K562 (cell line): ENCODE results near the gene TLN1. TPM values are rescaled to one million over a fixed set of nuclear protein-coding genes. Genes with fewer than 3 reads are reported as not detected.

ENCODE experiments used
- ATAC-seq: fragments of 200-7000 bp; cut with Tn5 transposase; 3 replicates; pipeline ENCODE4 v1.9.1; 2020; ENCODE audit warnings: moderate library complexity
- BruUV-seq: library from RNA; stranded (reverse); fragments of 400-500 nt; replicated peaks from 2 replicates; lab custom pipeline; 2021; lab: Mats Ljungman, UMichigan
- CTCF ChIA-PET: fragments of 300-600 bp; formaldehyde crosslinking; extraction: SDS; loops from one replicate; lab custom pipeline; 2021; ENCODE audit warnings: low intra/inter-chr PET ratio; lab: Yijun Ruan, JAX
- POLR2A ChIA-PET: fragments of 300-600, 350-650 bp; sonication (Branson Sonifier 250); formaldehyde crosslinking; extraction: SDS; loops from one replicate; lab custom pipeline; 2021; ENCODE audit warnings: antibody characterized with exemption, inconsistent platforms; lab: Yijun Ruan, JAX
- DNase-seq, 4 experiments: peaks; one replicate each; pipeline versions ENCODE4 v3.0.0 to v3.0.0-alpha.2; 2011 to 2018; ENCODE audit warnings: low spot score in 3 of 4, mixed read lengths in 3 of 4; ENCODE audit errors: extremely low read depth in 1 of 4
- FAIRE-seq: peaks from 2 replicates; lab custom pipeline; 2011; peaks lifted over from hg19 to GRCh38; lab: Jason Lieb, UNC
- H2AFZ ChIP-seq: 2 replicates; pipeline ENCODE4 v1.6.0; 2011; ENCODE audit warnings: low read depth, low read length, control low read depth, inconsistent platforms
- H3K27ac ChIP-seq: fragments of 200-600 bp; 3 replicates; pipeline ENCODE4 v1.8.0; 2011; ENCODE audit warnings: low read depth, mild to moderate bottlenecking, control low read depth, inconsistent platforms, low read length, moderate library complexity, mixed read lengths; ENCODE audit errors: extremely low read depth
- H3K27me3 ChIP-seq, 2 experiments: fragments of 300-600 bp in 1 of 2; 2 replicates in 1 of 2; 3 replicates in 1 of 2; pipeline versions ENCODE4 v1.6.0 to v1.8.0; 2011; ENCODE audit warnings: inconsistent platforms in 2 of 2, low read length in 2 of 2, mild to moderate bottlenecking in 1 of 2, mixed read lengths in 1 of 2, moderate library complexity in 1 of 2; ENCODE audit not compliant: control insufficient read depth in 2 of 2, insufficient read depth in 2 of 2
- H3K36me3 ChIP-seq: fragments of 300-600 bp; 3 replicates; pipeline ENCODE4 v1.8.0; 2011; ENCODE audit warnings: mild to moderate bottlenecking, low read length, inconsistent platforms; ENCODE audit not compliant: control insufficient read depth, insufficient read depth
- H3K4me1 ChIP-seq, 2 experiments: fragments of 200-600 bp in 1 of 2; replicated peaks in 1 of 2; 2 replicates in 1 of 2; 3 replicates in 1 of 2; pipeline versions ENCODE4 v1.5.1 to v1.8.0; 2011; ENCODE audit warnings: inconsistent platforms in 2 of 2, low read length in 2 of 2, mild to moderate bottlenecking in 1 of 2, mixed read lengths in 1 of 2, moderate library complexity in 1 of 2; ENCODE audit not compliant: control insufficient read depth in 2 of 2, insufficient read depth in 2 of 2
- H3K4me2 ChIP-seq: 2 replicates; pipeline ENCODE4 v1.6.1; 2011; ENCODE audit warnings: low read length, control low read depth, inconsistent platforms, mixed read lengths; ENCODE audit not compliant: insufficient read depth
- H3K4me3 ChIP-seq: fragments of 200-600 bp; sonication (generic), shearing (Covaris generic); 2 replicates; pipeline ENCODE4 v1.5.1; 2016; ENCODE audit warnings: control low read depth, inconsistent platforms
- H3K79me2 ChIP-seq: fragments of 200-600 bp; 3 replicates; pipeline ENCODE4 v1.8.0; 2011; ENCODE audit warnings: low read length, inconsistent platforms; ENCODE audit not compliant: control insufficient read depth, insufficient read depth
- H3K9ac ChIP-seq, 2 experiments: 2 replicates each; pipeline versions ENCODE4 v1.6.0 to v1.6.1; 2011; ENCODE audit warnings: low read depth in 2 of 2, low read length in 2 of 2, control low read depth in 1 of 2, inconsistent platforms in 1 of 2, mild to moderate bottlenecking in 1 of 2, mixed read lengths in 1 of 2; ENCODE audit not compliant: insufficient read depth in 1 of 2
- H3K9me1 ChIP-seq: one replicate; pipeline ENCODE4 v1.6.0; 2011; ENCODE audit warnings: inconsistent platforms, mild to moderate bottlenecking, low read length, moderate library complexity; ENCODE audit not compliant: control insufficient read depth, insufficient read depth
- H3K9me3 ChIP-seq: replicated peaks from 2 replicates; pipeline ENCODE4 v1.5.1; 2011; ENCODE audit warnings: low read depth, low read length, inconsistent platforms; ENCODE audit not compliant: control insufficient read depth, insufficient read depth
- H4K20me1 ChIP-seq: replicated peaks from 2 replicates; pipeline ENCODE4 v1.6.1; 2011; ENCODE audit warnings: low read length, inconsistent platforms, mixed read lengths; ENCODE audit not compliant: control insufficient read depth, insufficient read depth
- ELF2 ChIP-seq: fragments of 250-450 bp; sonication (Bioruptor Pico); IDR thresholded peaks from 2 replicates; pipeline ENCODE4 v1.5.0; 2021; ENCODE audit warnings: mild to moderate bottlenecking
- MEIS2 ChIP-seq: fragments of 450-650 bp; IDR thresholded peaks from 2 replicates; pipeline ENCODE4 v1.6.1; 2014; ENCODE audit warnings: mild to moderate bottlenecking; ENCODE audit not compliant: partially characterized antibody
- POLR2H ChIP-seq: IDR thresholded peaks from 2 replicates; pipeline ENCODE4 v1.6.1; 2016; ENCODE audit warnings: missing genetic modification characterization, low read depth, mild to moderate bottlenecking, control low read depth, missing compliant biosample characterization, moderate library complexity
- RBFOX2 ChIP-seq: fragments of 200-400 bp; formaldehyde crosslinking; IDR thresholded peaks from 2 replicates; pipeline ENCODE4 v1.6.1; 2017; ENCODE audit warnings: low read depth, mild to moderate bottlenecking, low read length, moderate library complexity
- RBM25 ChIP-seq: fragments of 200-400 bp; formaldehyde crosslinking; IDR thresholded peaks from 2 replicates; pipeline ENCODE4 v1.6.1; 2018; ENCODE audit warnings: low read length, low read depth, moderate library complexity; ENCODE audit not compliant: severe bottlenecking
- SPI1 ChIP-seq: IDR thresholded peaks from 2 replicates; pipeline ENCODE4 v1.6.1; 2011; ENCODE audit warnings: low read depth, low read length, control low read depth, borderline replicate concordance
- TRIM28 ChIP-seq: fragments of 450-650 bp; IDR thresholded peaks from 2 replicates; pipeline ENCODE4 v1.6.1; 2017
- WGBS: fragments of 100-300 bp; shearing (Covaris generic); methylation state at CpG from one replicate; pipeline ENCODE4 v1.1.6; 2016; ENCODE audit warnings: low coverage, mixed read lengths; ENCODE audit not compliant: insufficient coverage; ENCODE audit errors: missing lambda C conversion rate; 5-methylcytosine and 5-hydroxymethylcytosine counted together
- in situ Hi-C: fragments of 300-500 bp; cut with MboI; formaldehyde crosslinking; loops from 4 replicates; pipeline ENCODE4 v1.15.0; 2018; ENCODE audit warnings: inconsistent platforms, mixed read lengths
- intact Hi-C: fragments of 100-400 bp; cut with micrococcal nuclease; formaldehyde crosslinking; loops from 2 replicates; pipeline ENCODE4 v1.14.2; 2022
- polyA plus RNA-seq, 8 experiments: library from polyadenylated mRNA; depleted of rRNA in 4 of 8; stranded (reverse) in 5 of 8; unstranded in 3 of 8; fragments of >200 nt; fragmentation: Nextera tagmentation in 2 of 8; fragmentation: Illumina TruSeq in 1 of 8; extraction: Ambion mirVana in 2 of 8; extraction: Trizol in 1 of 8; gene quantifications; 2 replicates each; pipeline versions ENCODE4 v1.2.1 to v1.2.3, GENCODE V29; 2011 to 2014; ENCODE audit warnings: inconsistent platforms in 1 of 8, missing spikeins in 1 of 8
- total RNA-seq, 7 experiments: library from RNA; depleted of rRNA in 6 of 7; stranded (reverse); fragments of >200 nt in 6 of 7; fragmentation: Illumina TruSeq in 2 of 7; extraction: Trizol in 2 of 7; gene quantifications; 2 replicates each; pipeline versions ENCODE4 v1.2.1 to v1.2.3, GENCODE V29; 2011 to 2021; ENCODE audit warnings: low replicate concordance in 1 of 7
- TF ChIP-seq, protein P1 (sequence below): sonication (generic); formaldehyde crosslinking; IDR thresholded peaks from 2 replicates; pipeline ENCODE4 v1.8.0; 2022; ENCODE audit warnings: missing genetic modification reagents, mild to moderate bottlenecking, borderline replicate concordance

TLN1 gene
- total and polyA plus RNA-seq, 9 of the 15 experiments (the other 6 are each of a cell fraction or from before 2014, with no cell fraction given) = 3.6 to 240 (median 54.8) TPM

DNA sequence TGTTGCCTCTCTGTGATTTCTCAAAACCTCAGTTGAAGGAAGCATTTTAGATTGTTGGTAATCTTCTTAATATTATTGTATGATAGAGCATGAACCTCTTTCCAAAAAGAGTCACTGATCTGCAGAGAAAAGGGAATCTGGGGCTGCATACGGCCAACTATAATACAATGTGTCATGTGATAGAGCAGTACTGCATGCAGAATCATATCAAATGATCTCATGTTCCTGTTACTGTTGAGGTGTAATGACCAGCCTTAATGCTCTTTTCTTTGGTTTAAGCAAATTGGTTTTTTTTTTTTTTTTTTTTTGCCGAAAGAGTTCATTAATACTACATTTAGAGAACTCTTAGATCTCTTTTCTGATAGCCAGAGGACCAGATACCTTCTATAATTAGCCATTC lies 35.0 kb upstream of the TLN1 start:
- Histone ChIP-seq H3K79me2 (peaks cover 32% of the 10 kb centered on the region), H3K27me3 (no peaks in the 10 kb centered on the region), H3K4me2 (no peak overlapping the region), H2AFZ (no peak overlapping the region), H3K9me3 (no peaks in the 10 kb centered on the region), H3K9ac (no peak overlapping the region), H3K4me3 (no peak overlapping the region), H3K27ac (no peak overlapping the region), H3K36me3 (0 out of 3 replicates have a peak, but pooled peaks cover under 1% of the 10 kb centered on the region), H4K20me1 (no peaks in the 10 kb centered on the region), H3K4me1 (peaks cover 0 to 7% of the 10 kb centered on the region in 2 experiments; a peak in 1 of 5 replicates), H3K9me1 (no peaks in the 10 kb centered on the region)
- no peak for DNase-seq
- 67% methylated on average over 1 of the region's 2 CpGs for WGBS
- TF ChIP-seq, protein P1, sequence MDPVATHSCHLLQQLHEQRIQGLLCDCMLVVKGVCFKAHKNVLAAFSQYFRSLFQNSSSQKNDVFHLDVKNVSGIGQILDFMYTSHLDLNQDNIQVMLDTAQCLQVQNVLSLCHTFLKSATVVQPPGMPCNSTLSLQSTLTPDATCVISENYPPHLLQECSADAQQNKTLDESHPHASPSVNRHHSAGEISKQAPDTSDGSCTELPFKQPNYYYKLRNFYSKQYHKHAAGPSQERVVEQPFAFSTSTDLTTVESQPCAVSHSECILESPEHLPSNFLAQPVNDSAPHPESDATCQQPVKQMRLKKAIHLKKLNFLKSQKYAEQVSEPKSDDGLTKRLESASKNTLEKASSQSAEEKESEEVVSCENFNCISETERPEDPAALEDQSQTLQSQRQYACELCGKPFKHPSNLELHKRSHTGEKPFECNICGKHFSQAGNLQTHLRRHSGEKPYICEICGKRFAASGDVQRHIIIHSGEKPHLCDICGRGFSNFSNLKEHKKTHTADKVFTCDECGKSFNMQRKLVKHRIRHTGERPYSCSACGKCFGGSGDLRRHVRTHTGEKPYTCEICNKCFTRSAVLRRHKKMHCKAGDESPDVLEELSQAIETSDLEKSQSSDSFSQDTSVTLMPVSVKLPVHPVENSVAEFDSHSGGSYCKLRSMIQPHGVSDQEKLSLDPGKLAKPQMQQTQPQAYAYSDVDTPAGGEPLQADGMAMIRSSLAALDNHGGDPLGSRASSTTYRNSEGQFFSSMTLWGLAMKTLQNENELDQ (CRISPR knock-in tag) = no peak
- no TSS peak for BruUV-seq
- in situ Hi-C loops (no loop called here), intact Hi-C loops (no loop called here)
- ChIA-PET POLR2A (interaction anchor here (1.0 kb wide), 1 partner anchor 9 kb away, joined by 3 read pairs; no protein-coding TSS in a partner anchor), CTCF (no interaction called here)
- no peak for FAIRE-seq
- ATAC-seq = no peak

DNA sequence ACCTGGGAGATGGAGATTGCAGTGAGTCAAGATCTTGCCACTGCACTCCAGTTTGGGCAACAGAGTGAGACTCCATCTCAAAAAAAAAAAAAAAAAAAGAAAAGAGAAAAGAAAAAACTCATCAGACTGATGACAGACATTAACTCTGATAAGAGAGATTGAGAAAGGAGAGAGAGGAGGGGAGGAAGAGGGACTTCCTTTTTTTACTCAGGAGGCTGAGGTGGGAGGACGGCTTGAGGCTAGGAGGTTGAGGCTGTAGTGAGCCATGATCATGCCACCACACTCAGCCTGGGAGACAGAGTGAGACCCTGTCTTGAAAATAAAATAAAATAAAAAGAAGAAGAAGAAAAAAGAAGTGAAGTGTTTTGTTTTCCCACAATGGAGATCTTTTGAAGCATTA lies 31.8 kb upstream of the TLN1 start:
- no peaks in the 10 kb centered on the region for H3K9me3 ChIP-seq
- H3K79me2 ChIP-seq = peaks cover 40% of the 10 kb centered on the region
- H3K4me2 ChIP-seq = no peak overlapping the region
- no peak overlapping the region for H2AFZ ChIP-seq
- no peaks in the 10 kb centered on the region for H3K9me1 ChIP-seq
- POLR2A ChIA-PET = no interaction called here
- intact Hi-C loops = no loop called here
- FAIRE-seq (no peak), DNase-seq (no peak), ATAC-seq (no peak)
- no peaks in the 10 kb centered on the region for H4K20me1 ChIP-seq
- H3K36me3 ChIP-seq = no peaks in the 10 kb centered on the region
- H3K27me3 ChIP-seq = no peaks in the 10 kb centered on the region
- in situ Hi-C loops = no loop called here
- H3K9ac ChIP-seq = no peak overlapping the region
- WGBS = 80% methylated on average over 1 of the region's 1 CpG
- H3K4me3 ChIP-seq = no peak overlapping the region
- no peaks in the 10 kb centered on the region for H3K4me1 ChIP-seq
- no TSS peak for BruUV-seq
- no peak overlapping the region for H3K27ac ChIP-seq
- CTCF ChIA-PET = no interaction called here
- TF ChIP-seq SPI1 (peak; percentile 67; the same call in 1 of the 2 replicates), TRIM28 (no peak), POLR2H (tag) (no peak), RBFOX2 (no peak), RBM25 (peak; percentile 12), MEIS2 (peak; percentile 7), ELF2 (CRISPR knock-in tag) (no peak)
